Astrocyte (in vitro differentiated cells and primary cell): ENCODE data around the gene MTMR11.

Source experiments
- CTCF ChIP-seq: IDR thresholded peaks from 2 replicates; pipeline ENCODE4 v1.5.1; 2011; ENCODE audit warnings: low read depth, mild to moderate bottlenecking, inconsistent platforms, low read length, moderate library complexity; ENCODE audit not compliant: insufficient read depth
- EZH2 ChIP-seq: IDR thresholded peaks from 2 replicates; pipeline ENCODE4 v1.6.1; 2012; ENCODE audit warnings: mild to moderate bottlenecking, low read length, inconsistent platforms; ENCODE audit not compliant: insufficient read depth

GRCh38 chr1:149888247-149888998 is 48.3 kb downstream of the MTMR11 start:
- TF ChIP-seq EZH2 (no peak), CTCF (peak; percentile 48)
